OCI-LY3 (cell line): ENCODE data around the gene ARMH3.

ENCODE experiments used
- CTCF ChIP-seq: fragments of 200-600, 300-600 bp; sonication (generic); IDR thresholded peaks from 2 replicates; pipeline ENCODE4 v1.5.1; 2014; ENCODE audit warnings: antibody characterized with exemption, low read length, low read depth
- EZH2phosphoT487 ChIP-seq: fragments of 200-600 bp; shearing (Covaris generic); IDR thresholded peaks from 2 replicates; pipeline ENCODE4 v1.6.1; 2018; ENCODE audit warnings: antibody characterized with exemption, mixed run types, low read depth

- TF ChIP-seq EZH2phosphoT487 = no peak
- TF ChIP-seq CTCF = no peak
These were observed 15.5 kb downstream of the ARMH3 start for GRCh38 chr10:102040305-102041050.
